B cell (primary cell): ENCODE results near the gene HS1BP3.

Experiments used
- EZH2 ChIP-seq: IDR thresholded peaks from 2 replicates; pipeline ENCODE4 v1.6.1; 2012; ENCODE audit warnings: borderline replicate concordance, low read depth, mild to moderate bottlenecking, moderate library complexity, low read length; ENCODE audit not compliant: insufficient read depth, poor library complexity, severe bottlenecking
- TF ChIP-seq, protein P1 (sequence below): fragments of 200-600 bp; IDR thresholded peaks from one replicate; pipeline ENCODE4 v1.8.0; 2022; ENCODE audit warnings: antibody characterized with exemption, mild to moderate bottlenecking

DNA sequence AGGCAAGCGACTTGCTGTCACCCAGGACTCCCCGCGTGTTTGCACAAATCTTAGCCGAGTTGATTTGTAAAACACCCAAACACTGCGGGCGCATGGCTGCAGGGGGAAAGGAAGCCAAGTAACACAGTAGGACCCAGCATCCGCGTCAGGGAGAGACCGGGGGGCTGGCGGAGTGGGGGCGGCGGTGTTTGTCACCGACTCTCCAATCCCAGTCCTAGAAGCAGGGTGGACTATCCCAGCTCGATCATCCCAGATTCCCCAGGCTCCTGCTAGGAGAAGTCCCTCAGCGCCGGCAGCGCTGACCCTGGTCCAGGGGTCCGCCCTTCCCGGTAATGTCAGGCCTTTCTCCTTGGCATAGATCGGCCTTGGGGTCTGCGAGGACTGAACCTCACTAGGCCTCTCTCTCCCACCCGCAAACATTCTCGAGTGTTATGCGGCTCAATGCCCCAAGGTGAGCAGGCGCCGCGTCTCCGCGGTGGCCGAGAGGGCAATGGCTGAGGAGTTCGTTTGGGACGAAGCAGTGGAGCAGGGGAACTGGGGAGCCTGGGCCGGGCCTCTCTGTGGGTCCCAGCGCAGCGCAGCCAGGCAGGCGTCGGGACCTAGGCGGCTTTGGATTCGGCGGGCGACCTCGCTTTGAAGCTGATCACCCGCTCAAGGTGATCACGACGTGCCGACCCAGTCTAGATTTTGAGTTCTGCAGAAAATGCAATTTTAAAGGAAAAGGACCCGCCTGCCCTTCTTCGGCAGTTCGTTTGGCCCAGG is 14.5 kb upstream of the HS1BP3 start:
- TF ChIP-seq, protein P1, sequence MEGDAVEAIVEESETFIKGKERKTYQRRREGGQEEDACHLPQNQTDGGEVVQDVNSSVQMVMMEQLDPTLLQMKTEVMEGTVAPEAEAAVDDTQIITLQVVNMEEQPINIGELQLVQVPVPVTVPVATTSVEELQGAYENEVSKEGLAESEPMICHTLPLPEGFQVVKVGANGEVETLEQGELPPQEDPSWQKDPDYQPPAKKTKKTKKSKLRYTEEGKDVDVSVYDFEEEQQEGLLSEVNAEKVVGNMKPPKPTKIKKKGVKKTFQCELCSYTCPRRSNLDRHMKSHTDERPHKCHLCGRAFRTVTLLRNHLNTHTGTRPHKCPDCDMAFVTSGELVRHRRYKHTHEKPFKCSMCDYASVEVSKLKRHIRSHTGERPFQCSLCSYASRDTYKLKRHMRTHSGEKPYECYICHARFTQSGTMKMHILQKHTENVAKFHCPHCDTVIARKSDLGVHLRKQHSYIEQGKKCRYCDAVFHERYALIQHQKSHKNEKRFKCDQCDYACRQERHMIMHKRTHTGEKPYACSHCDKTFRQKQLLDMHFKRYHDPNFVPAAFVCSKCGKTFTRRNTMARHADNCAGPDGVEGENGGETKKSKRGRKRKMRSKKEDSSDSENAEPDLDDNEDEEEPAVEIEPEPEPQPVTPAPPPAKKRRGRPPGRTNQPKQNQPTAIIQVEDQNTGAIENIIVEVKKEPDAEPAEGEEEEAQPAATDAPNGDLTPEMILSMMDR = no peak
- TF ChIP-seq EZH2 = no peak
